Esophagus squamous epithelium (tissue), 5 donors: ENCODE results near the gene MAP6D1. TPM values are rescaled to one million over a fixed set of nuclear protein-coding genes. Genes with fewer than 3 reads are reported as not detected.

Source experiments
- DNase-seq: peaks from one replicate; lab custom pipeline; 2025; lab: John Stamatoyannopoulos, UW
- H3K27ac ChIP-seq, 4 donors: fragments of 200-600 bp; sonication (generic); one replicate each; pipeline ENCODE4 v1.5.1; 2016 to 2019; ENCODE audit warnings: mild to moderate bottlenecking in 1 of 4
- H3K27me3 ChIP-seq, 4 donors: fragments of 200-600 bp; sonication (generic); 1 replicate in 3 of 4; 2 replicates in 1 of 4; pipeline versions ENCODE4 v1.5.1 to v1.6.0; 2017 to 2021; ENCODE audit warnings: antibody characterized with exemption in 1 of 4
- H3K36me3 ChIP-seq, 3 donors: fragments of 200-600 bp; sonication (generic); one replicate each; pipeline ENCODE4 v1.5.1; 2016 to 2019
- H3K4me1 ChIP-seq, 3 donors: fragments of 200-600 bp; sonication (generic); one replicate each; pipeline ENCODE4 v1.5.1; 2017 to 2019
- H3K4me3 ChIP-seq, 4 donors: fragments of 200-600 bp; sonication (generic); 1 replicate in 3 of 4; 2 replicates in 1 of 4; pipeline ENCODE4 v1.5.1; 2016 to 2019; ENCODE audit warnings: mild to moderate bottlenecking in 2 of 4, moderate library complexity in 1 of 4
- H3K9me3 ChIP-seq, 3 donors: fragments of 200-600 bp; sonication (generic); one replicate each; pipeline ENCODE4 v1.5.1; 2016 to 2019
- CTCF ChIP-seq, 6 experiments: fragments of 450-650 bp in 4 of 6; fragments of 200-600 bp in 2 of 6; sonication (generic) in 2 of 6; IDR thresholded peaks; one replicate each; pipeline ENCODE4 v1.5.1; 2016 to 2019; ENCODE audit warnings: antibody characterized with exemption in 6 of 6, mild to moderate bottlenecking in 4 of 6, moderate library complexity in 4 of 6
- POLR2A ChIP-seq, 4 donors: fragments of 450-650 bp; IDR thresholded peaks; one replicate each; pipeline ENCODE4 v1.6.1; 2017; ENCODE audit warnings: antibody characterized with exemption in 4 of 4, mild to moderate bottlenecking in 4 of 4, moderate library complexity in 3 of 4
- WGBS, 2 donors: methylation state at CpG; one replicate each; pipeline ENCODE4 v1.1.5; 2018; 5-methylcytosine and 5-hydroxymethylcytosine counted together
- intact Hi-C: fragments of 100-400 bp; cut with DNase I; formaldehyde crosslinking; loops from one replicate; pipeline ENCODE4 v1.15.0; 2022
- total RNA-seq, 4 donors: library from RNA; depleted of rRNA; stranded (reverse); fragments of >200 nt; gene quantifications; one replicate each; pipeline ENCODE4 v1.1.0, GENCODE V29; 2016
- donor health status: DM: yes; HTN: yes; CAD: no.

Gene MAP6D1
- total RNA-seq, 4 donors from 2014 or later = 2.0 to 5.1 (median 2.7) TPM; not detected in 1

- no peak for TF ChIP-seq CTCF (IDR thresholded peaks at IDR 0.05)
- TF ChIP-seq POLR2A (IDR thresholded peaks at IDR 0.05) = no peak
- no peak for DNase-seq
- H3K36me3 ChIP-seq = peaks cover 34 to 94% (median 45%) of the 10 kb centered on the region in 3 donors
- H3K4me3 ChIP-seq = no peak overlapping the region
- H3K4me1 ChIP-seq = peaks cover 0 to 4% (median 3%) of the 10 kb centered on the region in 3 donors
- no peak overlapping the region for H3K27ac ChIP-seq
- 90 to 91% methylated on average over 11 to 12 of the region's 12 CpGs for WGBS, 2 donors
- H3K27me3 ChIP-seq = no peaks in the 10 kb centered on the region
- intact Hi-C loops = no loop called here
- H3K9me3 ChIP-seq = no peaks in the 10 kb centered on the region
These were observed 18.1 kb downstream of the MAP6D1 start for GRCh38 chr3:183807209-183807728.

DNA sequence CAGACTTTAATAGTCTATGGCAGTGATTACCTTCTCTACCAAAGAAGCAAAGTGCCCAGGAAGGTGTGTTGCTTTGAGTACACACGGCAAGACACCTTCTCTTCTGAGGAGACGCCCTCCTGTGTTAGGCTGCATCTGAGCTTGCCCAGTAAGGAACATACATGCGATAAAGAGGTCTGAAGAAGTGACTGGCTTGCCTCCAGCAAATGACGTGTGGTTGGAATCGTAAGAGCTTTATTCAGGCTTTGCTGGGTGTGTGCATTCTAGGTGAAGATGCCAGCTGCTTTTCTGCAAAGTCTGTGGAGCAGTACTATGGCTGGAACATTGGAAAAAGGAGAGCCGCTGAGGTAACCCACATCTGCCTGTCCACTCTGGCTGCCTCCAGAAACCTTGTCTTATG lies 22.4 kb downstream of the MAP6D1 start:
- Histone ChIP-seq H3K36me3 (peaks cover 31 to 100% (median 58%) of the 10 kb centered on the region in 3 donors), H3K9me3 (no peaks in the 10 kb centered on the region), H3K4me1 (no peaks in the 10 kb centered on the region), H3K4me3 (no peak overlapping the region), H3K27ac (no peak overlapping the region), H3K27me3 (no peaks in the 10 kb centered on the region)
- 55 to 81% methylated on average over 3 to 6 of the region's 6 CpGs for WGBS, 2 donors
- no peak for TF ChIP-seq POLR2A (IDR thresholded peaks at IDR 0.05)
- TF ChIP-seq CTCF (IDR thresholded peaks at IDR 0.05) = no peak
- intact Hi-C loops = no loop called here
- DNase-seq = no peak

DNA sequence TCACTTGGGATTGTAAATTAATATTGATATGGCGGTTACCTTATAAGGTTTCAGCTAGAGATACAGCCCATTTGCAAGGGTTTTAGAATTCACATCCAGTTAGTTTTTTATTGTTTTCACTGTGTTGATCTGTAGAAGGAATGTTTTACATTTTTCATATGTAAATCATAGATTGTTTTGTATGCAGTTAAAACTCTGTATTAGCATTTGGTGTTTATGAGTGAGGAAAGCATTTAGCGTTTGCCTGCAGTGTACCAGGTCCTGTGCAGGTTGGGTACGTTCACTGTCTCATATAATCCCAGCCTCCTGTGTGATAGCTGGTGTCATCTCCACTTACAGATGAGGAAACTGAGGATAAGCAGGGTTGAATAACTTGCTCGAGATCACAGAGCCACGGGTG lies 23.8 kb downstream of the MAP6D1 start:
- intact Hi-C loops = no loop called here
- DNase-seq = no peak
- Histone ChIP-seq H3K4me1 (no peaks in the 10 kb centered on the region), H3K36me3 (peaks cover 17 to 100% (median 53%) of the 10 kb centered on the region in 3 donors), H3K27me3 (no peaks in the 10 kb centered on the region), H3K4me3 (no peak overlapping the region), H3K27ac (no peak overlapping the region), H3K9me3 (no peaks in the 10 kb centered on the region)
- WGBS, 2 donors = 81 to 89% methylated on average over 5 of the region's 5 CpGs
- TF ChIP-seq POLR2A (IDR thresholded peaks at IDR 0.05) = no peak
- no peak for TF ChIP-seq CTCF (IDR thresholded peaks at IDR 0.05)

GRCh38 chr3:183800243-183800863 lies 25.0 kb downstream of the MAP6D1 start:
- Histone ChIP-seq H3K27ac (no peak overlapping the region), H3K36me3 (peaks cover 17 to 100% (median 53%) of the 10 kb centered on the region in 3 donors), H3K4me3 (no peak overlapping the region), H3K4me1 (no peaks in the 10 kb centered on the region), H3K27me3 (no peaks in the 10 kb centered on the region), H3K9me3 (no peaks in the 10 kb centered on the region)
- no peak for DNase-seq
- WGBS, 2 donors = 86 to 89% methylated on average over 3 to 5 of the region's 8 CpGs
- TF ChIP-seq CTCF (IDR thresholded peaks at IDR 0.05) (no peak), POLR2A (IDR thresholded peaks at IDR 0.05) (no peak)
- intact Hi-C loops = no loop called here

- H3K36me3 ChIP-seq = peaks cover 16 to 100% (median 45%) of the 10 kb centered on the region in 3 donors
- no peaks in the 10 kb centered on the region for H3K27me3 ChIP-seq
- no peak for DNase-seq
- H3K27ac ChIP-seq = no peak overlapping the region
- no peaks in the 10 kb centered on the region for H3K4me1 ChIP-seq
- H3K4me3 ChIP-seq = no peak overlapping the region
- H3K9me3 ChIP-seq = no peaks in the 10 kb centered on the region
- WGBS, 2 donors = 82 to 93% methylated on average over 5 of the region's 5 CpGs
- intact Hi-C loops = no loop called here
- no peak for TF ChIP-seq POLR2A (IDR thresholded peaks at IDR 0.05)
- TF ChIP-seq CTCF (IDR thresholded peaks at IDR 0.05) = no peak
These were observed 25.9 kb downstream of the MAP6D1 start for GRCh38 chr3:183799461-183799860.
